ENCODE data around the gene FAM118A.

DNA sequence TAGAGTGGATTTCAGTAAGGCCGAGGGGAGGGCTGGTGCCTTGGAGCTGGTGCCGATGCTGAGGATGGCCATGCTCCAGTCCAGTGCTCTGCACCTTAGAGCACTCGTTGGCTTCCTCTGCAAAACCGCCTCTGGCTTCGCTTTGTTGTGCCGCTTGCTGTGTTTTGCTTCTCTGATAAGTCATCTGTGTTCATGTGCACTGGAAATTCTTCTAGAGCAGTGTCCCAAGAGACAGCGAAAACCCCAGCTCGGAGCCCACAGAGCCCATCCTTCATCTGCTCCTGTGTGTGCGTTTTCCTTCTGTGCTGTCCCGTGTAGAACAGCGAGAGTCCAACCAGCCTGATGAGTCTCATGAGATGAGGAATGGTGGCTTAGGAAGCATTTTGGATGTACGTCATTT, 12.1 kb downstream of the FAM118A start:
- TF ChIP-seq CTCF (IDR thresholded peaks at IDR 0.05) (no peak), POLR2A (IDR thresholded peaks at IDR 0.05) (no peak)
